HL-60 (cell line): ENCODE results near the gene TCTN3.

Experiments
- GABPA ChIP-seq: IDR thresholded peaks from 2 replicates; pipeline ENCODE4 v1.6.1; 2012; ENCODE audit warnings: low read depth
- POLR2AphosphoS5 ChIP-seq: IDR thresholded peaks from 2 replicates; pipeline ENCODE4 v1.6.1; 2012; ENCODE audit warnings: low read depth
- SPI1 ChIP-seq: IDR thresholded peaks from 2 replicates; pipeline ENCODE4 v1.6.1; 2012; ENCODE audit warnings: low read depth, mild to moderate bottlenecking, borderline replicate concordance
- TF ChIP-seq, protein P1 (sequence below): IDR thresholded peaks from one replicate; pipeline ENCODE4 v1.5.1; 2011; ENCODE audit warnings: low read length, control low read depth, inconsistent platforms; ENCODE audit not compliant: insufficient read depth
- TF ChIP-seq, protein P2 (sequence below): IDR thresholded peaks from 2 replicates; pipeline ENCODE4 v1.6.1; 2012; ENCODE audit warnings: low read depth; ENCODE audit not compliant: insufficient replicate concordance

DNA sequence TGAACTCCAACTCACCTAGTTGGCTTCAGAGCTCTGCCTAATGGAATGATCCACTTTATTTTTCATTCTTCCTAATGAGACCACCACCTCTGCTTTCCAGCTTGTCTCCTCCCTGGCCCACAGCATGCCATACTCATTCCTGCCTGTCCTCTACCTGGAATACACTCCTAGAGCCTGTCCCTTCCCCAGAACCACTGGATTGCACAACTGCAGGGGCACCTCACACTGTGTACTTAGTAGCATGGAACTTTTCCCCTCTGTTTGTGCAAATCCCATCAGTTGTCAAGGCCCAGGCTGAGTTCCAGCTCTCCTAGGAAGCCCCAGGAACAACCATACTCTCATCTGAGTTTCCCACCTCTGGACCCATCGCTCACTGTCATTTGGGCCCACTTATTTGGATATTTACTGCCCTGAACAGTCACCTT lies 52.8 kb downstream of the TCTN3 start:
- TF ChIP-seq POLR2AphosphoS5 (no peak), SPI1 (no peak), GABPA (no peak)
- TF ChIP-seq, protein P1, sequence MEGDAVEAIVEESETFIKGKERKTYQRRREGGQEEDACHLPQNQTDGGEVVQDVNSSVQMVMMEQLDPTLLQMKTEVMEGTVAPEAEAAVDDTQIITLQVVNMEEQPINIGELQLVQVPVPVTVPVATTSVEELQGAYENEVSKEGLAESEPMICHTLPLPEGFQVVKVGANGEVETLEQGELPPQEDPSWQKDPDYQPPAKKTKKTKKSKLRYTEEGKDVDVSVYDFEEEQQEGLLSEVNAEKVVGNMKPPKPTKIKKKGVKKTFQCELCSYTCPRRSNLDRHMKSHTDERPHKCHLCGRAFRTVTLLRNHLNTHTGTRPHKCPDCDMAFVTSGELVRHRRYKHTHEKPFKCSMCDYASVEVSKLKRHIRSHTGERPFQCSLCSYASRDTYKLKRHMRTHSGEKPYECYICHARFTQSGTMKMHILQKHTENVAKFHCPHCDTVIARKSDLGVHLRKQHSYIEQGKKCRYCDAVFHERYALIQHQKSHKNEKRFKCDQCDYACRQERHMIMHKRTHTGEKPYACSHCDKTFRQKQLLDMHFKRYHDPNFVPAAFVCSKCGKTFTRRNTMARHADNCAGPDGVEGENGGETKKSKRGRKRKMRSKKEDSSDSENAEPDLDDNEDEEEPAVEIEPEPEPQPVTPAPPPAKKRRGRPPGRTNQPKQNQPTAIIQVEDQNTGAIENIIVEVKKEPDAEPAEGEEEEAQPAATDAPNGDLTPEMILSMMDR = no peak
- TF ChIP-seq, protein P2, sequence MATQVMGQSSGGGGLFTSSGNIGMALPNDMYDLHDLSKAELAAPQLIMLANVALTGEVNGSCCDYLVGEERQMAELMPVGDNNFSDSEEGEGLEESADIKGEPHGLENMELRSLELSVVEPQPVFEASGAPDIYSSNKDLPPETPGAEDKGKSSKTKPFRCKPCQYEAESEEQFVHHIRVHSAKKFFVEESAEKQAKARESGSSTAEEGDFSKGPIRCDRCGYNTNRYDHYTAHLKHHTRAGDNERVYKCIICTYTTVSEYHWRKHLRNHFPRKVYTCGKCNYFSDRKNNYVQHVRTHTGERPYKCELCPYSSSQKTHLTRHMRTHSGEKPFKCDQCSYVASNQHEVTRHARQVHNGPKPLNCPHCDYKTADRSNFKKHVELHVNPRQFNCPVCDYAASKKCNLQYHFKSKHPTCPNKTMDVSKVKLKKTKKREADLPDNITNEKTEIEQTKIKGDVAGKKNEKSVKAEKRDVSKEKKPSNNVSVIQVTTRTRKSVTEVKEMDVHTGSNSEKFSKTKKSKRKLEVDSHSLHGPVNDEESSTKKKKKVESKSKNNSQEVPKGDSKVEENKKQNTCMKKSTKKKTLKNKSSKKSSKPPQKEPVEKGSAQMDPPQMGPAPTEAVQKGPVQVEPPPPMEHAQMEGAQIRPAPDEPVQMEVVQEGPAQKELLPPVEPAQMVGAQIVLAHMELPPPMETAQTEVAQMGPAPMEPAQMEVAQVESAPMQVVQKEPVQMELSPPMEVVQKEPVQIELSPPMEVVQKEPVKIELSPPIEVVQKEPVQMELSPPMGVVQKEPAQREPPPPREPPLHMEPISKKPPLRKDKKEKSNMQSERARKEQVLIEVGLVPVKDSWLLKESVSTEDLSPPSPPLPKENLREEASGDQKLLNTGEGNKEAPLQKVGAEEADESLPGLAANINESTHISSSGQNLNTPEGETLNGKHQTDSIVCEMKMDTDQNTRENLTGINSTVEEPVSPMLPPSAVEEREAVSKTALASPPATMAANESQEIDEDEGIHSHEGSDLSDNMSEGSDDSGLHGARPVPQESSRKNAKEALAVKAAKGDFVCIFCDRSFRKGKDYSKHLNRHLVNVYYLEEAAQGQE = no peak
